IMR-90 (cell line): Measurements from ENCODE around the gene JMJD6. TPM values are rescaled to one million over a fixed set of nuclear protein-coding genes. Genes with fewer than 3 reads are reported as not detected.

ENCODE experiments used
- ATAC-seq: fragments of 200-7000 bp; cut with Tn5 transposase; 2 replicates; pipeline ENCODE4 v1.9.1; 2020; ENCODE audit warnings: low read depth, mild to moderate bottlenecking, moderate library complexity
- BruUV-seq: library from RNA; stranded (reverse); fragments of 400-500 nt; replicated peaks from 2 replicates; lab custom pipeline; 2021; lab: Mats Ljungman, UMichigan
- CTCF ChIA-PET: fragments of 300-600 bp; formaldehyde crosslinking; extraction: SDS; loops from one replicate; lab custom pipeline; 2021; ENCODE audit warnings: antibody characterized with exemption; lab: Yijun Ruan, JAX
- POLR2A ChIA-PET: fragments of 300-600 bp; sonication (Branson Sonifier 250); formaldehyde crosslinking; loops from one replicate; lab custom pipeline; 2022; ENCODE audit warnings: antibody characterized with exemption; ENCODE audit not compliant: unreplicated experiment; lab: Charles Lee
- DNase-seq: peaks from one replicate; pipeline ENCODE4 v3.0.0; 2013
- H2AFZ ChIP-seq: replicated peaks from 2 replicates; pipeline ENCODE3; 2013; ENCODE audit warnings: low read length, mild to moderate bottlenecking; ENCODE audit not compliant: poor library complexity
- H2AK5ac ChIP-seq: 2 replicates; pipeline ENCODE4 v1.6.1; 2013; ENCODE audit warnings: low read depth, low read length, inconsistent platforms
- H2AK9ac ChIP-seq: replicated peaks from 2 replicates; pipeline ENCODE3; 2013; ENCODE audit warnings: mild to moderate bottlenecking, low read depth, low read length, moderate library complexity; ENCODE audit not compliant: poor library complexity
- H2BK120ac ChIP-seq: 2 replicates; pipeline ENCODE4 v1.6.1; 2013; ENCODE audit warnings: low read depth, low read length, inconsistent platforms
- H2BK15ac ChIP-seq: 3 replicates; pipeline ENCODE4 v1.6.1; 2013; ENCODE audit warnings: low read depth, low read length, inconsistent platforms
- H2BK20ac ChIP-seq: 2 replicates; pipeline ENCODE4 v1.6.1; 2013; ENCODE audit warnings: low read depth, mild to moderate bottlenecking, inconsistent platforms, low read length, moderate library complexity
- H2BK5ac ChIP-seq: 2 replicates; pipeline ENCODE4 v1.6.1; 2013; ENCODE audit warnings: mild to moderate bottlenecking, low read depth, low read length, inconsistent platforms; ENCODE audit not compliant: poor library complexity, severe bottlenecking
- H3K14ac ChIP-seq: replicated peaks from 2 replicates; pipeline ENCODE4 v1.6.1; 2013; ENCODE audit warnings: low read depth, low read length, inconsistent platforms
- H3K18ac ChIP-seq: 2 replicates; pipeline ENCODE4 v1.6.1; 2013; ENCODE audit warnings: low read depth, low read length, control low read depth
- H3K23ac ChIP-seq: 2 replicates; pipeline ENCODE4 v1.6.1; 2013; ENCODE audit warnings: low read depth, low read length, inconsistent platforms
- H3K27ac ChIP-seq: 2 replicates; pipeline ENCODE4 v1.5.1; 2013; ENCODE audit warnings: mild to moderate bottlenecking, control low read depth, low read length; ENCODE audit not compliant: insufficient read depth
- H3K27me3 ChIP-seq: 2 replicates; pipeline ENCODE4 v1.6.1; 2013; ENCODE audit warnings: low read length; ENCODE audit not compliant: control insufficient read depth, insufficient read depth
- H3K36me3 ChIP-seq: 2 replicates; pipeline ENCODE4 v1.6.1; 2013; ENCODE audit warnings: low read length, mixed read lengths; ENCODE audit not compliant: control insufficient read depth, insufficient read depth
- H3K4ac ChIP-seq: 2 replicates; pipeline ENCODE4 v1.6.1; 2013; ENCODE audit warnings: low read depth, low read length, inconsistent platforms
- H3K4me1 ChIP-seq: 2 replicates; pipeline ENCODE4 v1.6.1; 2013; ENCODE audit warnings: low read length, mixed read lengths; ENCODE audit not compliant: control insufficient read depth, insufficient read depth
- H3K4me2 ChIP-seq: 2 replicates; pipeline ENCODE4 v1.6.1; 2013; ENCODE audit warnings: low read depth, mild to moderate bottlenecking, control low read depth, low read length, moderate library complexity
- H3K4me3 ChIP-seq: 2 replicates; pipeline ENCODE4 v1.5.1; 2013; ENCODE audit warnings: low read depth, mild to moderate bottlenecking, control low read depth, low read length, moderate library complexity; ENCODE audit not compliant: insufficient read depth
- H3K56ac ChIP-seq: 2 replicates; pipeline ENCODE4 v1.6.1; 2013; ENCODE audit warnings: low read length, inconsistent platforms; ENCODE audit not compliant: insufficient read depth; ENCODE audit errors: extremely low read depth
- H3K79me1 ChIP-seq, 2 experiments: 2 replicates each; pipeline ENCODE4 v1.6.1; 2013; ENCODE audit warnings: low read length in 2 of 2, inconsistent platforms in 1 of 2, low read depth in 1 of 2
- H3K9ac ChIP-seq: 2 replicates; pipeline ENCODE4 v1.6.1; 2013; ENCODE audit warnings: low read depth, low read length, control low read depth
- H3K9me1 ChIP-seq: 2 replicates; pipeline ENCODE4 v1.6.1; 2013; ENCODE audit warnings: low read length, inconsistent platforms; ENCODE audit not compliant: insufficient read depth
- H3K9me3 ChIP-seq: 2 replicates; pipeline ENCODE4 v1.6.1; 2013; ENCODE audit warnings: low read length; ENCODE audit not compliant: control insufficient read depth, insufficient read depth
- H4K20me1 ChIP-seq: 2 replicates; pipeline ENCODE4 v1.6.1; 2013; ENCODE audit warnings: low read length, inconsistent platforms; ENCODE audit not compliant: insufficient read depth
- H4K5ac ChIP-seq: 2 replicates; pipeline ENCODE4 v1.6.1; 2013; ENCODE audit warnings: mild to moderate bottlenecking, low read depth, low read length, control low read depth
- H4K8ac ChIP-seq, 2 experiments: 2 replicates each; pipeline ENCODE4 v1.6.1; 2013; ENCODE audit warnings: low read depth in 2 of 2, low read length in 2 of 2, control low read depth in 1 of 2, inconsistent platforms in 1 of 2
- H4K91ac ChIP-seq: 2 replicates; pipeline ENCODE4 v1.6.1; 2013; ENCODE audit warnings: low read depth, low read length, inconsistent platforms; ENCODE audit not compliant: insufficient read depth
- CEBPB ChIP-seq: IDR thresholded peaks from 2 replicates; pipeline ENCODE4 v1.6.1; 2012; ENCODE audit warnings: low read depth, low read length, improper control_type of control experiment
- CHD1 ChIP-seq: IDR thresholded peaks from 2 replicates; pipeline ENCODE4 v1.6.1; 2012; ENCODE audit warnings: low read depth, low read length, improper control_type of control experiment
- ELK1 ChIP-seq: fragments of 150-350 bp; IDR thresholded peaks from 2 replicates; pipeline ENCODE4 v1.6.1; 2016; ENCODE audit warnings: low read depth, mild to moderate bottlenecking, low read length, moderate library complexity, borderline replicate concordance
- FOS ChIP-seq: fragments of 150-350 bp; IDR thresholded peaks from 2 replicates; pipeline ENCODE4 v1.6.1; 2016; ENCODE audit warnings: low read depth, low read length
- MAFK ChIP-seq: IDR thresholded peaks from 2 replicates; pipeline ENCODE4 v1.6.1; 2012; ENCODE audit warnings: low read depth, low read length, improper control_type of control experiment
- POLR2A ChIP-seq: IDR thresholded peaks from 2 replicates; pipeline ENCODE4 v1.6.1; 2012; ENCODE audit warnings: mild to moderate bottlenecking, low read depth, low read length
- RAD21 ChIP-seq: IDR thresholded peaks from 2 replicates; pipeline ENCODE4 v1.6.1; 2012; ENCODE audit warnings: low read length, improper control_type of control experiment
- RCOR1 ChIP-seq: IDR thresholded peaks from 2 replicates; pipeline ENCODE4 v1.6.1; 2012; ENCODE audit warnings: mild to moderate bottlenecking, low read length, improper control_type of control experiment; ENCODE audit not compliant: insufficient replicate concordance
- RFX5 ChIP-seq: IDR thresholded peaks from 2 replicates; pipeline ENCODE4 v1.8.0; 2012; ENCODE audit warnings: low read depth, mild to moderate bottlenecking, low read length, moderate library complexity
- USF2 ChIP-seq: fragments of 150-350 bp; IDR thresholded peaks from 2 replicates; pipeline ENCODE4 v1.6.1; 2017; ENCODE audit warnings: mild to moderate bottlenecking, antibody characterized with exemption, low read length, low read depth
- WGBS, 2 experiments: methylation state at CpG; one replicate each; pipeline versions ENCODE4 v1.1.5 to v1.1.7; 2013; ENCODE audit warnings: missing lambda C conversion rate in 2 of 2; ENCODE audit not compliant: insufficient read length in 1 of 2; ENCODE audit errors: extremely low coverage in 2 of 2; 5-methylcytosine and 5-hydroxymethylcytosine counted together
- dilution Hi-C: fragments of 300-500 bp; cut with HindIII; formaldehyde crosslinking; loops from one replicate; pipeline ENCODE4 v1.14.3; 2018; ENCODE audit warnings: low sequenced_read_pairs; ENCODE audit not compliant: unreplicated experiment
- in situ Hi-C: fragments of 300-500 bp; cut with MboI; formaldehyde crosslinking; loops from 3 replicates; pipeline ENCODE4 v1.14.3; 2019; ENCODE audit warnings: low sequenced_read_pairs, inconsistent platforms, mixed read lengths
- intact Hi-C: fragments of 100-400 bp; cut with micrococcal nuclease; formaldehyde crosslinking; loops from 2 replicates; pipeline ENCODE4 v1.10.0; 2022
- polyA plus RNA-seq, 3 experiments: library from polyadenylated mRNA; depleted of rRNA; stranded (reverse); fragments of >200 nt; gene quantifications; 2 replicates each; pipeline ENCODE4 v1.2.3, GENCODE V29; 2012; ENCODE audit warnings: low replicate concordance in 1 of 3
- total RNA-seq: library from RNA; depleted of rRNA; stranded (reverse); fragments of >200 nt; gene quantifications from 2 replicates; pipeline ENCODE4 v1.2.3, GENCODE V29; 2012

The JMJD6 gene
- total and polyA plus RNA-seq, 2 of the 4 experiments (the other 2 are of a cell fraction), result 24.4 to 33.7 TPM

- Histone ChIP-seq H3K9ac (no peak overlapping the region), H3K4me3 (no peak overlapping the region), H2AK5ac (no peak overlapping the region), H3K79me1 (no peaks in the 10 kb centered on the region), H3K27ac (no peak overlapping the region), H2BK15ac (no peak overlapping the region), H2BK5ac (no peak overlapping the region), H3K9me3 (no peaks in the 10 kb centered on the region), H3K23ac (no peak overlapping the region), H4K8ac (no peak overlapping the region), H2AK9ac (no peak overlapping the region), H3K14ac (no peak overlapping the region), H2BK20ac (no peak overlapping the region), H4K91ac (no peak overlapping the region), H4K20me1 (no peaks in the 10 kb centered on the region), H3K4me2 (no peak overlapping the region), H3K36me3 (peaks cover 19% of the 10 kb centered on the region), H3K18ac (no peak overlapping the region), H4K5ac (no peak overlapping the region), H2BK120ac (no peak overlapping the region), H3K27me3 (no peaks in the 10 kb centered on the region), H2AFZ (no peak overlapping the region), H3K56ac (no peak overlapping the region), H3K4me1 (no peaks in the 10 kb centered on the region), H3K9me1 (peaks cover 9% of the 10 kb centered on the region; the same call in 1 of the 2 replicates), H3K4ac (no peak overlapping the region)
- POLR2A ChIA-PET, result no interaction called here
- CTCF ChIA-PET, result interaction anchor here (0.6 to 0.7 kb wide), 2 partner anchors 32 to 218 kb away, joined by 3 read pairs; partner anchors contain the start of genes JMJD6 and METTL23
- WGBS, 2 experiments, result no CpG with 5 or more reads among the region's 3 CpGs
- DNase-seq, result no peak
- no peak for ATAC-seq
- dilution Hi-C loops (no loop called here), intact Hi-C loops (no loop called here), in situ Hi-C loops (no loop called here)
- no TSS peak for BruUV-seq
- no peak for TF ChIP-seq FOS
- TF ChIP-seq RFX5, result no peak
- TF ChIP-seq ELK1, result no peak
- no peak for TF ChIP-seq RCOR1
- no peak for TF ChIP-seq RAD21
- TF ChIP-seq POLR2A, result no peak
- no peak for TF ChIP-seq CHD1
- no peak for TF ChIP-seq USF2
- TF ChIP-seq CEBPB, result no peak
- no peak for TF ChIP-seq MAFK
Observed at GRCh38 chr17:76758570-76758969, 32.2 kb upstream of the JMJD6 start.
